Panc1 (cell line): ENCODE measurements around the gene CDC25B. TPM values are rescaled to one million over a fixed set of nuclear protein-coding genes. Genes with fewer than 3 reads are reported as not detected.

Source experiments
- ATAC-seq: fragments of 200-7000 bp; cut with Tn5 transposase; 2 replicates; pipeline ENCODE4 v1.9.1; 2020; ENCODE audit warnings: mild to moderate bottlenecking, moderate library complexity
- BruUV-seq: library from RNA; stranded (reverse); fragments of 400-500 nt; replicated peaks from 2 replicates; lab custom pipeline; 2021; lab: Mats Ljungman, UMichigan
- CTCF ChIA-PET: fragments of 300-600 bp; sonication (Branson Sonifier 250); formaldehyde crosslinking; loops from one replicate; lab custom pipeline; 2022; ENCODE audit warnings: antibody characterized with exemption; lab: Charles Lee
- POLR2A ChIA-PET: fragments of 300-600 bp; sonication (Branson Sonifier 250); formaldehyde crosslinking; loops from one replicate; lab custom pipeline; 2022; ENCODE audit warnings: antibody characterized with exemption; lab: Charles Lee
- DNase-seq: peaks from one replicate; pipeline ENCODE4 v3.0.0-alpha.2; 2010; ENCODE audit warnings: low read depth, low spot score
- H3K27ac ChIP-seq: 2 replicates; pipeline ENCODE4 v1.5.1; 2011; ENCODE audit warnings: mild to moderate bottlenecking, low read length, inconsistent platforms
- H3K27me3 ChIP-seq: fragments of 200-500 bp; sonication (Bioruptor generic); 2 replicates; pipeline ENCODE4 v1.6.0; 2014; ENCODE audit warnings: low read length, inconsistent platforms; ENCODE audit not compliant: control insufficient read depth, insufficient read depth
- H3K36me3 ChIP-seq: fragments of 200-500 bp; sonication (Bioruptor generic); 2 replicates; pipeline ENCODE4 v1.5.1; 2014; ENCODE audit warnings: inconsistent platforms, mild to moderate bottlenecking, low read length, moderate library complexity; ENCODE audit not compliant: control insufficient read depth, insufficient read depth
- H3K4me1 ChIP-seq: 2 replicates; pipeline ENCODE4 v1.5.1; 2011; ENCODE audit warnings: inconsistent platforms, mild to moderate bottlenecking, low read length, moderate library complexity; ENCODE audit not compliant: control insufficient read depth, insufficient read depth
- H3K4me3 ChIP-seq, 2 experiments: 2 replicates each; pipeline ENCODE4 v1.5.1; 2011 to 2012; ENCODE audit warnings: low read depth in 2 of 2, low read length in 2 of 2, mild to moderate bottlenecking in 2 of 2, inconsistent platforms in 1 of 2, moderate library complexity in 1 of 2
- H3K9me3 ChIP-seq: fragments of 200-500 bp; sonication (Bioruptor generic); 2 replicates; pipeline ENCODE4 v1.5.1; 2014; ENCODE audit warnings: low read depth, mild to moderate bottlenecking, inconsistent platforms, low read length, moderate library complexity; ENCODE audit not compliant: control insufficient read depth, insufficient read depth
- CTCF ChIP-seq: fragments of 450-650 bp; IDR thresholded peaks from 2 replicates; pipeline ENCODE4 v1.5.1; 2017; ENCODE audit warnings: mild to moderate bottlenecking
- POLR2AphosphoS5 ChIP-seq: IDR thresholded peaks from 2 replicates; pipeline ENCODE4 v1.6.1; 2012; ENCODE audit warnings: mild to moderate bottlenecking, low read depth, low read length, moderate library complexity
- SIN3A ChIP-seq: IDR thresholded peaks from 2 replicates; pipeline ENCODE4 v1.6.1; 2012; ENCODE audit warnings: low read depth, mild to moderate bottlenecking, low read length, moderate library complexity, borderline replicate concordance; ENCODE audit not compliant: insufficient read depth
- TCF7L2 ChIP-seq: IDR thresholded peaks from 2 replicates; pipeline ENCODE4 v1.6.1; 2011; ENCODE audit warnings: mild to moderate bottlenecking, low read depth, low read length, inconsistent platforms
- in situ Hi-C: cut with HindIII; loops from 2 replicates; pipeline ENCODE4 v1.10.0; 2016; ENCODE audit warnings: low sequenced_read_pairs, low pct_unique_long_range_greater_than_20kb
- intact Hi-C: fragments of 100-400 bp; cut with micrococcal nuclease; formaldehyde crosslinking; loops from one replicate; pipeline ENCODE4 v1.10.0; 2022; ENCODE audit not compliant: unreplicated experiment
- total RNA-seq: library from RNA; stranded (reverse); gene quantifications from one replicate; pipeline ENCODE4 v1.2.1, GENCODE V29; 2021; ENCODE audit not compliant: unreplicated experiment
- TF ChIP-seq, protein P1 (sequence below), 2 experiments: IDR thresholded peaks; 2 replicates each; pipeline ENCODE4 v1.6.1; 2011 to 2012; ENCODE audit warnings: low read depth in 2 of 2, control low read depth in 1 of 2, low read length in 1 of 2, mild to moderate bottlenecking in 1 of 2, moderate library complexity in 1 of 2; ENCODE audit not compliant: insufficient read depth in 1 of 2

CDC25B gene
- total RNA-seq, 1 experiment from 2014 or later = 170 TPM

DNA sequence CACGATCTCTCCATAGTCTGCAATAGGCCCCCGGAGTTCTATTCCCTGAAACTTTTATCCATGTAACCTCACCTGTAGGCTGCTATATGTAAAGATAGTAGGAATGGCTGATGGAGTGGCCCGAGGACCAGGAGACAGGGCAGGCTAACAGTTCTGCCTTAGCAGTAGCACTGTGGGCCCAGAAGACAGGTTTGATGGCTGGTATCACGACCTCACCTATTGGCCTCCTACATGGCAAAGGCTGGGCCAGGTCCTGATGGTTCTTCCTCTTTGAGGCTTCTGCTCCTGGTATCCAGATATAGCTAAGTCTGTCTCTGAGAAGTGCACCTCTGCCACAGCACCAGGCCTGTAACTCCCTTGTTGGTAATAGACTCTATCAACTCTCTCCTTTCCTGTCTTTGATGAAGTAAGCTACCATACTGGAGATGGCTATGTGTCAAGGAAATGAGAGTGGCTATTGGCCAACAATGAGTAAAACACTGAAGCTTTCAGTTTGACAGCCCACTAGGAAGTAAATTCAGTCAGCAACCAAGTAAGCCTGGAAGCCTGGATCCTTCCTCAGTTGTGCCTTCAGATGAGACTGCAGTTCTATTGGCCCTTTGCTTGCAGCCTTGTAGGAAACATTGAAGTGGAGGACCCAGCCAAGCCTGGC lies 20.5 kb upstream of the CDC25B start:
- no peak overlapping the region for H3K4me3 ChIP-seq
- ATAC-seq (no peak), DNase-seq (no peak)
- intact Hi-C loops (no loop called here), in situ Hi-C loops (no loop called here)
- POLR2A ChIA-PET = no interaction called here
- CTCF ChIA-PET = interaction anchor here (0.5 kb wide), 1 partner anchor 33 kb away, joined by 3 read pairs; no protein-coding TSS in a partner anchor
- H3K9me3 ChIP-seq = no peaks in the 10 kb centered on the region
- H3K27ac ChIP-seq = no peak overlapping the region
- no TSS peak for BruUV-seq
- no peaks in the 10 kb centered on the region for H3K36me3 ChIP-seq
- TF ChIP-seq, protein P1, sequence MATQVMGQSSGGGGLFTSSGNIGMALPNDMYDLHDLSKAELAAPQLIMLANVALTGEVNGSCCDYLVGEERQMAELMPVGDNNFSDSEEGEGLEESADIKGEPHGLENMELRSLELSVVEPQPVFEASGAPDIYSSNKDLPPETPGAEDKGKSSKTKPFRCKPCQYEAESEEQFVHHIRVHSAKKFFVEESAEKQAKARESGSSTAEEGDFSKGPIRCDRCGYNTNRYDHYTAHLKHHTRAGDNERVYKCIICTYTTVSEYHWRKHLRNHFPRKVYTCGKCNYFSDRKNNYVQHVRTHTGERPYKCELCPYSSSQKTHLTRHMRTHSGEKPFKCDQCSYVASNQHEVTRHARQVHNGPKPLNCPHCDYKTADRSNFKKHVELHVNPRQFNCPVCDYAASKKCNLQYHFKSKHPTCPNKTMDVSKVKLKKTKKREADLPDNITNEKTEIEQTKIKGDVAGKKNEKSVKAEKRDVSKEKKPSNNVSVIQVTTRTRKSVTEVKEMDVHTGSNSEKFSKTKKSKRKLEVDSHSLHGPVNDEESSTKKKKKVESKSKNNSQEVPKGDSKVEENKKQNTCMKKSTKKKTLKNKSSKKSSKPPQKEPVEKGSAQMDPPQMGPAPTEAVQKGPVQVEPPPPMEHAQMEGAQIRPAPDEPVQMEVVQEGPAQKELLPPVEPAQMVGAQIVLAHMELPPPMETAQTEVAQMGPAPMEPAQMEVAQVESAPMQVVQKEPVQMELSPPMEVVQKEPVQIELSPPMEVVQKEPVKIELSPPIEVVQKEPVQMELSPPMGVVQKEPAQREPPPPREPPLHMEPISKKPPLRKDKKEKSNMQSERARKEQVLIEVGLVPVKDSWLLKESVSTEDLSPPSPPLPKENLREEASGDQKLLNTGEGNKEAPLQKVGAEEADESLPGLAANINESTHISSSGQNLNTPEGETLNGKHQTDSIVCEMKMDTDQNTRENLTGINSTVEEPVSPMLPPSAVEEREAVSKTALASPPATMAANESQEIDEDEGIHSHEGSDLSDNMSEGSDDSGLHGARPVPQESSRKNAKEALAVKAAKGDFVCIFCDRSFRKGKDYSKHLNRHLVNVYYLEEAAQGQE (IDR thresholded peaks at IDR 0.05; ENCODE audit: insufficient read depth in 1 of 2, low read depth in 2 of 2, low read length in 1 of 2) = no peak
- TF ChIP-seq TCF7L2 (no peak), SIN3A (no peak), POLR2AphosphoS5 (no peak), CTCF (no peak)
- no peaks in the 10 kb centered on the region for H3K27me3 ChIP-seq
- 0 out of 2 replicates have a peak, but pooled peaks cover 3% of the 10 kb centered on the region for H3K4me1 ChIP-seq

- DNase-seq = no peak
- 0 out of 2 replicates have a peak, but pooled peaks cover 3% of the 10 kb centered on the region for H3K4me1 ChIP-seq
- intact Hi-C loops = no loop called here
- no peaks in the 10 kb centered on the region for H3K9me3 ChIP-seq
- no peak for ATAC-seq
- H3K27ac ChIP-seq = no peak overlapping the region
- POLR2A ChIA-PET = interaction anchor here (0.5 to 0.7 kb wide), 2 partner anchors 12 to 169 kb away, joined by 3 to 4 read pairs; no protein-coding TSS in a partner anchor
- TF ChIP-seq POLR2AphosphoS5 (no peak), TCF7L2 (no peak), SIN3A (no peak), CTCF (no peak)
- TF ChIP-seq, protein P1 (IDR thresholded peaks at IDR 0.05; ENCODE audit: insufficient read depth in 1 of 2, low read depth in 2 of 2, low read length in 1 of 2) = no peak
- peak overlapping the region; percentile 40 to 62 for H3K4me3 ChIP-seq
- in situ Hi-C loops = no loop called here
- CTCF ChIA-PET = interaction anchor here (0.5 to 0.6 kb wide), 3 partner anchors 41 to 211 kb away, joined by 3 to 6 read pairs (median 4); no protein-coding TSS in a partner anchor
- H3K27me3 ChIP-seq = no peaks in the 10 kb centered on the region
- BruUV-seq = no TSS peak
- no peaks in the 10 kb centered on the region for H3K36me3 ChIP-seq
Observed at GRCh38 chr20:3777381-3777715, 18.8 kb upstream of the CDC25B start.
